ENCODE data around the gene CMTM4.

DNA sequence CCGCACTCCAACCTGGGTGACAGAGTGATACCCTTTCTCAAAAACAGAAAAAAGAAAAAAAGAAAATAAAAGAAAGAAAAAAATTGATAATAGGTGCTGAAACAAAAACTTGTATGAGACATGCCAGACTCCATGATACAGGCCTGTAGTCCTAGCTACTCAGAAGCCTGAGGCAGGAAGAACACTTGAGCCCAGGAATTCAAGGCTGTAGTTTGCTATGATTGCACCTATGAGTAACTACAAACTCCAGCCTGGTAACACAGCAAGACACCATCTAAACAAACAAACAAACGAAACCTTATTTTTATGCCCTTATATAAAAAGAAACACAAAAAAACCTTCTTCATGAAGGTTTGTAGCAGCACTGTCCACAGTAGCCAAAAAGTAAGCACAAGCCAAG lies 5.0 kb upstream of the CMTM4 start:
- TF ChIP-seq, protein P1, sequence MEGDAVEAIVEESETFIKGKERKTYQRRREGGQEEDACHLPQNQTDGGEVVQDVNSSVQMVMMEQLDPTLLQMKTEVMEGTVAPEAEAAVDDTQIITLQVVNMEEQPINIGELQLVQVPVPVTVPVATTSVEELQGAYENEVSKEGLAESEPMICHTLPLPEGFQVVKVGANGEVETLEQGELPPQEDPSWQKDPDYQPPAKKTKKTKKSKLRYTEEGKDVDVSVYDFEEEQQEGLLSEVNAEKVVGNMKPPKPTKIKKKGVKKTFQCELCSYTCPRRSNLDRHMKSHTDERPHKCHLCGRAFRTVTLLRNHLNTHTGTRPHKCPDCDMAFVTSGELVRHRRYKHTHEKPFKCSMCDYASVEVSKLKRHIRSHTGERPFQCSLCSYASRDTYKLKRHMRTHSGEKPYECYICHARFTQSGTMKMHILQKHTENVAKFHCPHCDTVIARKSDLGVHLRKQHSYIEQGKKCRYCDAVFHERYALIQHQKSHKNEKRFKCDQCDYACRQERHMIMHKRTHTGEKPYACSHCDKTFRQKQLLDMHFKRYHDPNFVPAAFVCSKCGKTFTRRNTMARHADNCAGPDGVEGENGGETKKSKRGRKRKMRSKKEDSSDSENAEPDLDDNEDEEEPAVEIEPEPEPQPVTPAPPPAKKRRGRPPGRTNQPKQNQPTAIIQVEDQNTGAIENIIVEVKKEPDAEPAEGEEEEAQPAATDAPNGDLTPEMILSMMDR (conservative IDR thresholded peaks at IDR 0.05; ENCODE audit: low read length) = no peak
- no peak for TF ChIP-seq EZH2phosphoT487 (IDR thresholded peaks at IDR 0.05; ENCODE audit: borderline replicate concordance)
